GM19240 (cell line): ENCODE results near the gene B4GALNT1.
"Not testable (repeated sequence)": the region's sequence is repeated elsewhere in the genome, so short reads cannot be mapped to it uniquely, and the experiment has no call there.

Experiments used
- DNase-seq: peaks from one replicate; pipeline ENCODE4 v3.0.0; 2011; ENCODE audit warnings: low spot score; ENCODE audit not compliant: insufficient read length

B4GALNT1 gene

GRCh38 chr12:57632958-57633840 lies at the start of gene B4GALNT1:
Gene B4GALNT1, minus strand, starts transcription at chr12:57633201. Its CDS starts 1,069 bp downstream, at chr12:57632132.
- DNase-seq = peak; percentile 72

GRCh38 chr12:57679697-57680096 lies 46.7 kb upstream of the B4GALNT1 start:
- DNase-seq = no peak

- not testable (repeated sequence) for DNase-seq
Observed at GRCh38 chr12:57677947-57678346, 44.9 kb upstream of the B4GALNT1 start.

DNA sequence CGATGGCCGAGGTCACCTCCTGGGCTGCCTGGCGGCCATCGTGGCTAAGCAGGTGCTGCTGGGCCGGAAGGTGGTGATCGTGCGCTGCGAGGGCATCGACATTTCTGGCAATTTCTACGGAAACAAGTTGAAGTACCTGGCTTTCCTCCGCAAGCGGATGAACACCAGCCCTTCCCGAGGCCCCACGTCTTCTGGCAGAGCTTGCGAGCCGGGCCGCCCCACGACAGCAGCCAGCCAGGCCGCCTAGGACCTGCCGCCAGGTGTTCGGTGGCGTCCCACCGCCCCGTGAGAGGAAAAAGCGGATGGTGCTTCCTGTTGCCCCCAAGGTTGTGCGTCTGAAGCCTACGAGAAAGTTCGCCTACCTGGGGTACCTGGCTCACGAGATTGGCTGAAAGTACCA lies 41.7 kb upstream of the B4GALNT1 start:
- no peak for DNase-seq

DNA sequence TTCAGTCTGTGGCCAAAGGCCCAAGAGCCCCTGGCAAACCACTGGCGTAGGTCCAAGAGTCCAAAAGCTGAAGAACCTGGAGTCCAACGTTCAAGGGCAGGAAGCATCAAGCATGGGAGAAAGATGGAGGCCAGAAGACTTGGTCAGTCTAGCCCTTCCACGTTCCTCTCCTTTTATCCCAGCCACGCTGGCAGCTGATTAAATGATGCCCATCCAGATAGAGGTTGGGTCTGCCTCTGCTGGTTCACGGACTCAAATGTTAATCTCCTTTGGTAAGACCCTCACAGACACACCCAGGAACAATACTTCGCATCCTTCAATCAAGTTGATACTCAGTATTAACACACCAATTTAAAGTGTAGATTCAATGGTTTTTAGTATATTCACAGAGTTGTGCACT lies 39.8 kb upstream of the B4GALNT1 start:
- DNase-seq = no peak

DNA sequence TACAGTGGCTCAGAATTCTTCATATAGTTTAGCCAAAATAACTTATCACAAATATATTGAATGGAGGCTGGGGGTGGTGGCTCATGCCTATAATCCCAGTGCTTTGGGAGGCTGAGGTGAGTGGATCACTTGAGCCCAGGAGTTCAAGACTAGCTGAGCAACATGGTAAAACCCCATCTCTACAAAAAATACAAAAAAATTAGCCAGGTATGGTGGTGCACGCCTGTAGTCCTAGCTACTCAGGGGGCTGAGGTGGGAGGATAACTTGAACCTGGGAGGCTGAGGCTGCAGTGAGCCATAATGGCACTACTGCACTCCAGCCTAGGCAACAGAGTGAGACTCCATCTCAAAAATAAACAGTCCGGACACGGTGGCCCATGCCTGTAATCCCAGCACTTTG lies 38.8 kb upstream of the B4GALNT1 start:
- not testable (repeated sequence) for DNase-seq

DNA sequence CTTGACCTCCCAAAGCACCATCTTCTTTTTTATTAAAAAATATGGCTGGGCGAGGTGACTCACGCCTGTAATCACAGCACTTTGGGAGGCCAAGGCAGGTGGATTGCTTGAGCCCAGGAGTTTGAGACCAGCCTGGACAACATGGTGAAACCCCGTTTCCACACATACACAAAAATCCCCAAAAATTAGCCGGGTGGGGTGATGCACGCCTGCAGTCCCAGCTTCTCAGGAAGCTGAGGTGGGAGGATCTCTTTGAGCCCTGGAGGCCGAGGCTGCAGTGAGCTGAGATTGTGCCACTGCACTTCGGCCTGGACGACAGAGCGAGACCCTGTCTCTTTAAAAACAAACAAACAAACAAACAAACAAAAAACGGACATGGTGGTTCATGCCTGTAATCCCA lies 36.7 kb upstream of the B4GALNT1 start:
- not testable (repeated sequence) for DNase-seq

DNA sequence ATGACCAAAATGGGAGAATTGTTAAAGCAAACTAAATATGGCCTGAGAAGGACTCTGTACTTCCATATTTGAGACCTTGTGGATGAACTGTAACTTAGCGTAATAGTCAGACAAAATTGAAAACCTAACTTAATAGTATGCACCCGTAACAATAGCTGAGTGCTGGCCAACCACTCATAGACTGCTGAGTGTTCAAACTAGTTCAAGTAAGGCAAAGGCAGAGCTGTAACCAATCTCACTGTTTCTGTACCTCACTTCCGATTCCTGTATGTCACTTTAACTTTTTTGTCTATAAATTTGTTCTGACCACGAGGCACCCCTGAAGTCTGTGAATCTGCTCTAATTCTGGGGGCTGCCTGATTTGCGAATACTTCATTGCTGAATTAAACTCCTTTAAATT lies 33.9 kb upstream of the B4GALNT1 start:
- DNase-seq = no peak

GRCh38 chr12:57665066-57665820 lies 32.2 kb upstream of the B4GALNT1 start:
- DNase-seq = not testable (repeated sequence)

DNA sequence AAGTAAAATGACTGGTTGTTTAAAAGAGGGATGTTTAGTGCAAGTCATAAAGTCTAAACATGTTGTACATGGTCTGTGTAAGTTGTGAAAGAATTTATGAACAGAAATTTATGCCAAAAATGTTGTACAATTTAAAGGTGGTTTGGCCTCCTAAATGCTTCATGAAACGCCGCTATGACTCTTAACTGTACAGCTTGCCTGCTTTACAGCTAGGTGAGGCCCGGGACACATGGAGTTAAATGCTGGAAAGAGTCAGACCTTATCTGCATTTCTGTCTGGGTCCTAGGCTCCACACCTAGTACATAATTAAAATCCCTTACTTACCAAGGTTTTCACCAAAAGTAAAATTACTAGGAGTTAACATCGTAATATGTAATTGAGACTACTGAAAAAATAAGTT lies 28.4 kb upstream of the B4GALNT1 start:
- no peak for DNase-seq

DNA sequence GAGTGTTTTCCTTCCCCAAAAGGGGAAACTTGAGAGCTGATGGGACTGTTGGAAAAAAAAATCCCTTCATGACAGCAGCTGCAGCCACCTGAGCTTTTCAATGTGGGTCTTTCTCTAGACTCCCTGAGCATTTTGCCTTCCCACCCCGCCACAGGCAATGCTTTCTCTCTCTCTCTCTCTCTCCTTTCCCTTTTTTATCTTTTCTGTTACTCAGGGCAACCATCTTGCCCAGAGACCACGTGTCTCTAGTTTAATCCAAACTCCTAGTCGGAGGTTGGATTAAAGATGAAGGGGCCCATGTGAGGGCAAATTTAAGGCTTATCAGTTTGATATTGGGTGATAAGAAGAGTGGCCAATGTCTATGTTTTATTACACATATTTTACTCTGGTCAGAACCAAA lies 25.9 kb upstream of the B4GALNT1 start:
- no peak for DNase-seq

DNA sequence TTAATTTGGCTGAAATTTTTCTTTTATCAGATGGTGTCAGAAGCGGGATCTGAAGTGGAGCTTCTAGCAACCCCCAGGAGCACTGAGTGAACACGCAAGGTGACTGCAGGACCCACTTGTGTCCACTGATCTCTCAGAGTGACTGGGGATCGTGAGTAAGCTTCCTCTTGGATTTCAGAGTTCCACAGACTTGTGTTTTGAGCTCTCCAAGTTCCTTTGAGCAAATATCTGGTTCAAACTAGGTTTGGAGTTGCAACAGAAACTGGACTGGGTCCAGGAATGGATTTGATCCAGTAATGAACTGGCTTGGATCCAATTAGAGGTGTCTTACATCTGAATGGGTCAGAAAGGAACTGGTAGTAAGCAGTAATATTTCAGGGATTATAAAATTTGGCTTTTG lies 24.7 kb upstream of the B4GALNT1 start:
- DNase-seq = no peak

DNA sequence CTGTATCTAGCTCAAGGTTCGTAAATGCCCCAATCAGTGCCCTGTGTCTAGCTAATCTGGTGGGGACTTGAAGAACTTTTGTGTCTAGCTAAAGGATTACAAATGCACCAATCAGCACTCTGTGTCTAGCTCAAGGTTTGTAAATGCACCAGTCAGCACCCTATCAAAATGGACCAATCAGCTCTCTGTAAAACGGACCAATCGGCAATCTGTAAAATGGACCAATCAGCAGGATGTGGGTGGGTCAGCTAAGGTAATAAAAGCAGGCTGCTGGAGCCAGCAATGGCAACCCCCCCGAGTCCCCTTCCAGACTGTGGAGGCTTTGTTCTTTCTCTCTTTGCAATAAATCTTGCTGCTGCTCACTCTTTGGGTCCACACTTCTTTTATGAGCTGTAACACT lies 23.4 kb upstream of the B4GALNT1 start:
- not testable (repeated sequence) for DNase-seq

DNA sequence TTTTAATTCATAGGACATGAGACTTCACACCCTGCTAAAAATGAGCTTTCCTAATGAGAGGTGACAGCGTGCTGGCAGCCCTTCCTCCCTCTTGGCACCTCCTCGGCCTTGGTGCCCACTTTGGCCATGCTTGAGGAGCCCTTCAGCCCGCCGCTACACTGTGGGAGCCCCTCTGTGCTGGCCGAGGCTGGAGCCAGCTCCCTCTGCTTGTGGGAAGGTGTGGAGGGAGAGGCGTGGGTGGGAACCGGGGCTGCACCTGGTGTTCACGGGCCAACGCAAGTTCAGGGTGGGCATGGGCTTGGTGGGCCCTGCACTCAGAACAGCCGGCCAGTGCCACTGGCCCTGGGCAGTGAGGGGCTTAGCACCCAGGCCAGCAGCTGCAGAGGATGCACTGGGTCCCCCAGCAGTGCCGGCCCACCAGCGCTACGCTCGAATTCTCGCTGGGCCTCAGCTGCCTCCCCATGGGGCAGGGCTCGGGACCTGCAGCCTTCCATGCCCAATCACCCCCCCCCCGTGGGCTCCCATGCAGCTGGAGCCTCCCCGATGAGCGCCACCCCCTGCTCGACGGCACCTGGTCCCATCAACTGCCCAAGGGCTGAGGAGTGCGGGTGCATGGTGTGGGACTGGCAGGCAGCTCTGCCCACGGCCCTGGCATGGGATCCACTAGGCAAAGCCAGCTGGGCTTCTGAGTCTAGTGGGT lies 22.7 kb upstream of the B4GALNT1 start:
- no peak for DNase-seq

- DNase-seq = no peak
Observed at GRCh38 chr12:57654042-57654441, 21.0 kb upstream of the B4GALNT1 start.

DNA sequence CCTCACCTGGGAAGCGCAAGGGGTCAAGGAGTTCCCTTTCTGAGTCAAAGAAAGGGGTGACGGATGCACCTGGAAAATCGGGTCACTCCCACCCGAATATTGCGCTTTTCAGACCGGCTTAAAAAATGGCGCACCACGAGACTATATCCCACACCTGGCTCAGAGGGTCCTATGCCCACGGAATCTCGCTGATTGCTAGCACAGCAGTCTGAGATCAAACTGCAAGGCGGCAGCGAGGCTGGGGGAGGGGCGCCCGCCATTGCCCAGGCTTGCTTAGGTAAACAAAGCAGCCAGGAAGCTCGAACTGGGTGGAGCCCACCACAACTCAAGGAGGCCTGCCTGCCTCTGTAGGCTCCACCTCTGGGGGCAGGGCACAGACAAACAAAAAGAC lies 13.7 kb upstream of the B4GALNT1 start:
- DNase-seq = not testable (repeated sequence)

DNA sequence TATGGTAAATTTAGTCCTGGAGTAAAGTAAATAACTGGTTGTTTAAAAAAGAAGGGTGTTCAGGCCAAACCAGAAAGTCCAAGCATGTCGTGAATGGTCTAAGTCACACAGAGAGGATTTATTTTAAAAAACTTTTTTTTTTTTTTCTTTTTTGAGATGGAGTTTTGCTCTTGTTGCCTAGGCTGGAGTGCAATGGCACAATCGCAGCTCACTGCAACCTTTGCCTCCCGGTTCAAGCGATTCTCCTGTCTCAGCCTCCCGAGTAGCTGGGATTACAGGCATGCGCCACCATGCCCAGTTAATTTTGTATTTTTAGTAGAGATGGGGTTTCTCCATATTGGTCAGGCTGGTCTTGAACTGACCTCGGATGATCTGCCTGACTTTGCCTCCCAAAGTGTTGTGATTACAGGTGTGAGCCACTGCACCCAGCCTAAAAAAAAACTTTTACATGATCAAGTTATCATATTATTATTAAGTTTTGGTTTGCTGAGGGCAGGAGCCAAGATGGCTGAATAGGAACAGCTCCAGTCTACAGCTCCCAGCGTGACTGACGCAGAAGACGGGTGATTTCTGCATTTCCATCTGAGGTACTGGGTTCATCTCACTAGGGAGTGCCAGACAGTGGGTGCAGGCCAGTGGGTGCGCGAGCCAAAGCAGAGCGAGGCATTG lies 13.1 kb upstream of the B4GALNT1 start:
- not testable (repeated sequence) for DNase-seq

DNA sequence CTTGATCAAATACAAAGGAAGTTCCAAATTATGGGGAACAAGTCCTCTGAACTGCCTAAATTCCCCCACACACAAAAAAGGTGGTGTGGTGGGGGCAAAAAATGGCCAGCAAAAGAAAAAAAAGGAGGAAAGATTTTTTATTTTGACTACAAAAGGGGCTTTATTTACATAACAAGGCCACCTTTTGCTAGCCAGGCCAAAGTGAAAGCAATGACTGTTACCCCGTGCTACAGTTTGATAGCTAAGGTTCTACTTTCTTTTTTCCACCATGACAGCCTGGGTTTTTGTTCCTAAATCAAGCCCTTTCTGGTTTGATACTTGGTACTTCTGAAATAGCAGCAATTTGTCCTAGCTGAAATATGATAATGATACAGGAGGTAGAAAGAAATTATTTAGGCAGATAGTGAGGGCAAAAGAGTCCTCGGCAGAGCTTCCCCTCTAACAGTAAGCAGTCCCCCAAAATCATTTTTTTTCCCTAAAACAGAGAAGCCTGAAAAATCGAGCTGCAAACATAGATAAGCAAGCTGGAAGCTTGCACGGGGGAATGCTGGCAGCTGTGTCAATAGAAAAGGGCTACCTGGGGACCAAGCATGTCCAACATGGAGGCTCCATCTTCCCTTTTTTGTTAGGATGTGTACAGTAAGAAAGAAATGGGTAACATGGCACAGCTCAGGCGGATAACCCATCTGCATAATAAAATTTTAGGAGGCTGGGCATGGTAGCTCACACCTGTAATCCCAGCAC lies 8.9 kb upstream of the B4GALNT1 start:
- DNase-seq = no peak

- no peak for DNase-seq
Observed at GRCh38 chr12:57640175-57641042, 7.4 kb upstream of the B4GALNT1 start.

DNA sequence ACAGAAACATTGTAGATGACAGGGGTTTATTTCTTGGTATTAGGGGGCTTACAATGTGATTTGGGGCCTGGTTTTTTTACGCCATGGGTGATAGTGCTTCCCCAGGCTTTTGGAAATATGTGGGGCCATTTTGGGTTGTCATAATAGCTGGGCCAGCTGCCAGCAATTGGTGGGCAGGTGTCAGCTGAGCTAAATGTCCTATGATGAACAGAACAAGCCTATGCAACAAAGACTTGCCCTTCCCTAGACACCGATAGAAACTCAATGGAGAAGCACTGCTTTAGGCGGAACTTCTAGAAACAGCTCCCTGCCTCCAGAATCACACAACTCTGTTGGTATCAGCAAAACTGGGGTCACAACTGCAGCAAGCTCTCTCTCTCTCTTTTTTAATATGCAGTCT lies 5.1 kb upstream of the B4GALNT1 start:
- no peak for DNase-seq
